ENCODE data around the gene GORASP2. TPM values are rescaled to one million over a fixed set of nuclear protein-coding genes. Genes with fewer than 3 reads are reported as not detected.

Gene GORASP2
- polyA plus RNA-seq, 1 of the 3 experiments (the other 2 are of a cell fraction) = 127 TPM

GRCh38 chr2:170930131-170930990 is 1.3 kb downstream of the GORASP2 start:
- ChIA-PET CTCF (interaction anchor here (0.8 to 3.9 kb wide), 23 partner anchors 7 to 1214 kb away, joined by 3 to 32 read pairs (median 7); partner anchors contain the start of genes METTL8 and TLK1), POLR2A (no interaction called here)
- Histone ChIP-seq H3K4me3 (ENCODE audit: low read depth in 2 of 2, low read length in 1 of 2) (peak overlapping the region; percentile 95 to 96), H3K27me3 (ENCODE audit: insufficient read depth) (no peaks in the 10 kb centered on the region), H4K20me1 (ENCODE audit: insufficient read depth) (peaks cover 56% of the 10 kb centered on the region), H3K36me3 (replicated peaks in 1 of 2; ENCODE audit: control insufficient read depth in 1 of 2, insufficient read depth in 2 of 2, low read length in 1 of 2) (peaks cover 4 to 12% of the 10 kb centered on the region in 2 experiments), H3K4me2 (peak overlapping the region; percentile 85), H3K4me1 (ENCODE audit: control insufficient read depth in 1 of 2, insufficient read depth in 2 of 2, low read depth in 1 of 2, low read length in 1 of 2) (peaks cover 10 to 16% of the 10 kb centered on the region in 2 experiments), H3F3A (replicated peaks; ENCODE audit: insufficient read depth) (peaks cover 11% of the 10 kb centered on the region), H3K9ac (peak overlapping the region; percentile 98), H3K9me2 (no peaks in the 10 kb centered on the region), H3K27ac (ENCODE audit: low read depth in 2 of 2, low read length in 1 of 2) (peak overlapping the region; percentile 90 to 92; a peak in 3 of 4 replicates), H3K9me3 (no peaks in the 10 kb centered on the region), H3K79me2 (ENCODE audit: insufficient read depth) (peaks cover 62% of the 10 kb centered on the region), H2AFZ (ENCODE audit: low read depth) (no peak overlapping the region; the same call in 1 of the 2 replicates)
- 10% methylated on average over 15 of the region's 15 CpGs for WGBS (ENCODE audit: low lambda C conversion rate)
- peak; percentile 46 for DNase-seq
- TF ChIP-seq SIN3A (IDR thresholded peaks at IDR 0.05; ENCODE audit: borderline replicate concordance, low read depth, low read length) = peak; percentile 61; the same call in 1 of the 2 replicates
- no peak for TF ChIP-seq REST (IDR thresholded peaks at IDR 0.05; ENCODE audit: low read depth, low read length)
- no peak for TF ChIP-seq PBX3 (IDR thresholded peaks at IDR 0.05)
- TF ChIP-seq ZBTB33 (IDR thresholded peaks at IDR 0.05; ENCODE audit: borderline replicate concordance, low read depth) = no peak
- peak; percentile 64 for TF ChIP-seq GABPA (IDR thresholded peaks at IDR 0.05; ENCODE audit: low read depth)
- no peak for TF ChIP-seq JUND (IDR thresholded peaks at IDR 0.05)
- TF ChIP-seq YY1 (IDR thresholded peaks at IDR 0.05; ENCODE audit: low read depth) = no peak
- TF ChIP-seq FOSL2 (IDR thresholded peaks at IDR 0.05; ENCODE audit: borderline replicate concordance, low read depth) = no peak
- TF ChIP-seq CHD2 (IDR thresholded peaks at IDR 0.05; ENCODE audit: low read length, partially characterized antibody) = no peak
- TF ChIP-seq USF1 (IDR thresholded peaks at IDR 0.05; ENCODE audit: borderline replicate concordance, low read depth) = no peak
- no peak for TF ChIP-seq ELF1 (IDR thresholded peaks at IDR 0.05)
- no peak for TF ChIP-seq IRF3 (IDR thresholded peaks at IDR 0.05; ENCODE audit: low read depth, low read length)
- TF ChIP-seq RCOR1 (IDR thresholded peaks at IDR 0.05; ENCODE audit: low read length) = no peak
- TF ChIP-seq TAF1 (IDR thresholded peaks at IDR 0.05; ENCODE audit: borderline replicate concordance, low read depth, low read length) = peak; percentile 37; the same call in 1 of the 2 replicates
- TF ChIP-seq MXI1 (IDR thresholded peaks at IDR 0.05; ENCODE audit: low read depth, low read length) = no peak
- no peak for TF ChIP-seq TCF12 (IDR thresholded peaks at IDR 0.05)
- TF ChIP-seq RFX5 (IDR thresholded peaks at IDR 0.05; ENCODE audit: low read length) = no peak
- no peak for TF ChIP-seq EZH2phosphoT487 (IDR thresholded peaks at IDR 0.05; ENCODE audit: borderline replicate concordance, low read depth)
- TF ChIP-seq EP300 (IDR thresholded peaks at IDR 0.05; ENCODE audit: borderline replicate concordance in 1 of 2, low read depth in 1 of 2, low read length in 1 of 2) = no peak
- TF ChIP-seq CTCF (IDR thresholded peaks at IDR 0.05) = no peak
- no peak for TF ChIP-seq MAX (IDR thresholded peaks at IDR 0.05; ENCODE audit: low read depth)
